Testis (tissue), 5 donors: ENCODE data around the gene FUT1. TPM values are rescaled to one million over a fixed set of nuclear protein-coding genes. Genes with fewer than 3 reads are reported as not detected.

Source experiments
- DNase-seq: peaks from one replicate; pipeline ENCODE4 v3.0.0-alpha.2; 2019
- H3K27ac ChIP-seq, 2 donors: fragments of 200-600 bp; sonication (generic); one replicate each; pipeline ENCODE4 v1.5.1; 2019
- H3K27me3 ChIP-seq: fragments of 200-600 bp; sonication (generic); one replicate; pipeline ENCODE4 v1.5.1; 2019
- H3K36me3 ChIP-seq: fragments of 200-600 bp; sonication (generic); one replicate; pipeline ENCODE4 v1.5.1; 2017; ENCODE audit warnings: low read depth; ENCODE audit errors: missing control alignments
- H3K4me1 ChIP-seq: fragments of 200-600 bp; sonication (generic); one replicate; pipeline ENCODE4 v1.5.1; 2019
- H3K4me3 ChIP-seq, 2 donors: fragments of 200-600 bp; sonication (generic); one replicate each; pipeline ENCODE4 v1.5.1; 2017 to 2019
- H3K9me3 ChIP-seq: fragments of 200-600 bp; sonication (generic); one replicate; pipeline ENCODE4 v1.5.1; 2017
- POLR2A ChIP-seq: fragments of 450-650 bp; IDR thresholded peaks from one replicate; pipeline ENCODE4 v1.6.1; 2017; ENCODE audit warnings: antibody characterized with exemption, mild to moderate bottlenecking, moderate library complexity
- WGBS, 2 donors: methylation state at CpG; one replicate each; pipeline ENCODE4 v1.1.5; 2018; 5-methylcytosine and 5-hydroxymethylcytosine counted together
- intact Hi-C: fragments of 100-400 bp; cut with DNase I; formaldehyde crosslinking; loops from one replicate; pipeline ENCODE4 v1.15.1; 2023; ENCODE audit warnings: low total_unique reads
- long read RNA-seq, 2 donors: transcript quantifications; one replicate each; lab custom pipeline, GENCODE V29; 2026
- polyA plus RNA-seq: library from polyadenylated mRNA; stranded (reverse); fragments of 350-450 nt; fragmentation: Illumina TruSeq; extraction: RNeasy Lipid Tissue Mini Kit (QIAGEN cat#74804); gene quantifications from one replicate; pipeline ENCODE4 v1.2.3, GENCODE V29; 2014; ENCODE audit warnings: low read depth, low replicate concordance; ENCODE audit not compliant: insufficient read depth
- total RNA-seq, 2 donors: library from RNA; depleted of rRNA; stranded (reverse); fragments of >200 nt; gene quantifications; one replicate each; pipeline ENCODE4 v1.2.3, GENCODE V29; 2016
- TF ChIP-seq, protein P1 (sequence below), 3 experiments: fragments of 450-650 bp in 2 of 3; fragments of 200-600 bp in 1 of 3; sonication (generic) in 1 of 3; IDR thresholded peaks; one replicate each; pipeline ENCODE4 v1.5.1; 2016 to 2019; ENCODE audit warnings: antibody characterized with exemption in 3 of 3, mild to moderate bottlenecking in 2 of 3, moderate library complexity in 1 of 3

The FUT1 gene
- total RNA-seq (1 to 10 TPM; 2.0 to 3.6 TPM), polyA plus RNA-seq (5.1 TPM)
- long read RNA-seq, donor 1 = 0 reads
- long read RNA-seq, donor 2 = 0 reads

GRCh38 chr19:48752496-48753365, at the start of gene FUT1:
Gene FUT1 (minus strand): TSS chr19:48752641. CDS start chr19:48751281, 1,360 bp downstream.
- no peaks in the 10 kb centered on the region for H3K9me3 ChIP-seq
- DNase-seq = peak; percentile 64
- 7 to 45% methylated on average over 2 to 46 of the region's 73 CpGs for WGBS, 2 donors
- TF ChIP-seq, protein P1, sequence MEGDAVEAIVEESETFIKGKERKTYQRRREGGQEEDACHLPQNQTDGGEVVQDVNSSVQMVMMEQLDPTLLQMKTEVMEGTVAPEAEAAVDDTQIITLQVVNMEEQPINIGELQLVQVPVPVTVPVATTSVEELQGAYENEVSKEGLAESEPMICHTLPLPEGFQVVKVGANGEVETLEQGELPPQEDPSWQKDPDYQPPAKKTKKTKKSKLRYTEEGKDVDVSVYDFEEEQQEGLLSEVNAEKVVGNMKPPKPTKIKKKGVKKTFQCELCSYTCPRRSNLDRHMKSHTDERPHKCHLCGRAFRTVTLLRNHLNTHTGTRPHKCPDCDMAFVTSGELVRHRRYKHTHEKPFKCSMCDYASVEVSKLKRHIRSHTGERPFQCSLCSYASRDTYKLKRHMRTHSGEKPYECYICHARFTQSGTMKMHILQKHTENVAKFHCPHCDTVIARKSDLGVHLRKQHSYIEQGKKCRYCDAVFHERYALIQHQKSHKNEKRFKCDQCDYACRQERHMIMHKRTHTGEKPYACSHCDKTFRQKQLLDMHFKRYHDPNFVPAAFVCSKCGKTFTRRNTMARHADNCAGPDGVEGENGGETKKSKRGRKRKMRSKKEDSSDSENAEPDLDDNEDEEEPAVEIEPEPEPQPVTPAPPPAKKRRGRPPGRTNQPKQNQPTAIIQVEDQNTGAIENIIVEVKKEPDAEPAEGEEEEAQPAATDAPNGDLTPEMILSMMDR (IDR thresholded peaks at IDR 0.05) = no peak
- peaks cover 23% of the 10 kb centered on the region for H3K4me1 ChIP-seq
- no peaks in the 10 kb centered on the region for H3K27me3 ChIP-seq
- intact Hi-C loops = no loop called here
- H3K27ac ChIP-seq = peak within 1 kb of the TSS in 1 of 2 donors; percentile 71
- peak within 1 kb of the TSS; percentile 17 to 54 for H3K4me3 ChIP-seq
- no peaks in the 10 kb centered on the region for H3K36me3 ChIP-seq

GRCh38 chr19:48799358-48800300, 47.2 kb upstream of the FUT1 start:
- intact Hi-C loops = loop anchor here (10.0 kb wide), 1 partner anchor 175 kb away; no protein-coding TSS in a partner anchor
- no peak overlapping the region for H3K27ac ChIP-seq
- WGBS, 2 donors = 64 to 78% methylated on average over 10 to 44 of the region's 44 CpGs

GRCh38 chr19:48798937-48799336, 46.5 kb upstream of the FUT1 start:
- H3K4me3 ChIP-seq = no peak overlapping the region
- no peak overlapping the region for H3K27ac ChIP-seq
- H3K9me3 ChIP-seq = no peaks in the 10 kb centered on the region
- no peaks in the 10 kb centered on the region for H3K36me3 ChIP-seq
- no peaks in the 10 kb centered on the region for H3K27me3 ChIP-seq
- H3K4me1 ChIP-seq = peaks cover 12% of the 10 kb centered on the region
- 61 to 67% methylated on average over 3 to 6 of the region's 6 CpGs for WGBS, 2 donors
- intact Hi-C loops = loop anchor here (10.0 kb wide), 1 partner anchor 176 kb away; no protein-coding TSS in a partner anchor
- no peak for TF ChIP-seq POLR2A
- TF ChIP-seq, protein P1 (IDR thresholded peaks at IDR 0.05) = no peak
- no peak for DNase-seq

More at GRCh38 chr19:48799358-48800300, 47.2 kb upstream of the FUT1 start:
- no peaks in the 10 kb centered on the region for H3K9me3 ChIP-seq
- no peaks in the 10 kb centered on the region for H3K36me3 ChIP-seq
- no peak for DNase-seq
- TF ChIP-seq, protein P1 (IDR thresholded peaks at IDR 0.05) = no peak
- no peak for TF ChIP-seq POLR2A
- H3K27me3 ChIP-seq = no peaks in the 10 kb centered on the region
- peak overlapping the region in 1 of 2 donors; percentile 36 for H3K4me3 ChIP-seq
- peaks cover 12% of the 10 kb centered on the region for H3K4me1 ChIP-seq

- peaks cover 12% of the 10 kb centered on the region for H3K4me1 ChIP-seq
- no peaks in the 10 kb centered on the region for H3K36me3 ChIP-seq
- 95 to 97% methylated on average over 5 to 7 of the region's 7 CpGs for WGBS, 2 donors
- H3K27me3 ChIP-seq = no peaks in the 10 kb centered on the region
- no peaks in the 10 kb centered on the region for H3K9me3 ChIP-seq
- no peak for DNase-seq
- intact Hi-C loops = loop anchor here (10.0 kb wide), 1 partner anchor 178 kb away; no protein-coding TSS in a partner anchor
- H3K4me3 ChIP-seq = no peak overlapping the region
- no peak overlapping the region for H3K27ac ChIP-seq
- no peak for TF ChIP-seq POLR2A
Observed at GRCh38 chr19:48797103-48797502, 44.7 kb upstream of the FUT1 start.
